Measurements from ENCODE around the gene AFF3.

Gene AFF3

GRCh38 chr2:100070078-100070477, 72.3 kb downstream of the AFF3 start:
- no peak for DNase-seq

- no peak for DNase-seq
Measured at GRCh38 chr2:100068395-100068794, 74.0 kb downstream of the AFF3 start.

DNA sequence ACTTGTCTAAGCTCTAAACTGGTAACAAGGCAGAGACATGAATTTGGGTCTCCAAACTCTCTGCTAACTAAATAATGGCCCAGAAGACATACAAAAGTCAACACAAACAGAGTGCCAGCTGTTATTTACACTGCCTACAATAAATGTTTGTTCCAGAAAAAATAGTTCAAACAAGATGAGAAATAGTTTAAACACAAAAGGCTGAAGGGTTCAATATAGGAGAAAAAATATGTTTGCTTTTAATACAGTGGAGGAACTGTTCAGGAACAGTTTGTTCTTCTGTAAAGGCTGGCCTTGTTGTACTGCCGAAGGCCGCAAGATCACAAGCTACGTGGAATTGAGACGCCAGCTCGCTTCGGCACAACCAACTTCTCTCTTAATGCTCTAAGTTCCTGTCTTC, 74.6 kb downstream of the AFF3 start:
- DNase-seq = no peak

GRCh38 chr2:100066856-100067255, 75.5 kb downstream of the AFF3 start:
- DNase-seq = no peak

DNA sequence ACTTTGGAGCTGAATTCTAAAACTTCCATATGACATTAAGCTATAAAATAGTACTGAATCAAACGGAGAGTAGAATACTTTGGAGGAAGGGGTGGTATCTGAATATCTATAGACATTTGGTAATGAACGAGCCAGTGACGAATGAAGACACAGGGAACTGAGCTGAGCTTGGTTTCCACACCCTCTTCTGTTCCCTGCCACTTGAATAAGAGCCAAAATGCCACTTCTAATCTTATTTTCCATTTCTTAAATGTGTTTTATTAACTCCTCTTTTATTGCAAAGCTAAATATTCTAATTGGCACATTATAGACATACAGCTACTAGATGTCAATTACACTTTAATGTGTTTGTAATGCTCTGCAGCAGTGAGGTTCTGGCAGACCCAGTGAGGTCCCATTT, 76.1 kb downstream of the AFF3 start:
- DNase-seq = no peak

DNA sequence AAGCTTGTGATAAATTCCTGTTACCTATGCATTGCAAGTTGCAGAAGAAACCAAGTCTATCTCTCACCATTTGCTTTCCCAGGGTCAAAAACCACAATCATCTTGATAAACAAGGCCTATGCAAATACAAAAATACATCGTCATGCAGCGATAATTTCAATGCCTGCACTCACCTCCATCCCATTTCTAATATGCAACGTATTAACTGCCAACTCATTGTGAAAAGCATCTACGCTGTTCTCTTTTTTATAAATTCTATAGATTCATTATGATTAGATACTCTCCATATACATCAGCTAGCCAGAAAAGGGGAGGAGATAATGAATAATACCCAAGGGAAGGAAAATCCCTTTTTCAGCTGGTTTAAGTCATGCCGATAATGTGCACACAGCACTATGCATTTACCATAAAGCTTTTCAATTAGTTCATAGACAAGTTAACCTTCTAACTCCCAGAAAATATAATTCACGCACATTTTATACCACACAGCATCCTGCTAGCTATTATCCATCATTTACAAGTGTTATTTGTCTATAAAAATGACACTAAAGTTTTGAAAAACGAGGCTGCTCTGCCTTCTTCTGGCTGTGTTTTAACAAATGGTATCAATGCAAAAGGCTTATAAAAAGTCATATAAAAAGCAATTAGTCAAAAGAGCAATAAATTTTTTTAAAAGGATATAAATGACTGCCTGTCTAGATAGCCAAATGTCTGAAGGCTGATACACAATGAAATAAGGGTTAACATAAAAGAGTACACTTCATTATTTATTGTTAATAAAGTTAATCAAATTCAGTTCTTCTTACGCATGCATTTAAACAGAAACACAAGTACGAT, 77.6 kb downstream of the AFF3 start:
- no peak for DNase-seq

DNA sequence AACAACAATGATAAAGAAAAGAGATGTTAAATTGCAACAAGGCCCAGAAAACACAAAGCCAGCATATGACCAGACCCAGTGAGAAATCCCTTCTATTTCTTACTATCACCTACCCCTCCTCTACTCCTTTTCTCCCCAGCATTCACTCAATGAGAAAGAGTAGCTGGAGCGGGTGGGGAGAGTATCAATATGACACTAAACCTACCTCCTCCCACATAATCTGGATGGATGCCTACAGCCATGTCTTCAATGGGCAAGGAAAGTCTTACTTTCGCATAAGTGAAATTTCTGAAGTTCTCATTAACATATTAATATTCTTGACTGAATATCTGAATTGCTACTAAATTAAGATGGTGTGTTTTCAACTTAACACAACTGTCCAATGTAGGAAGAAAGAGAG, 78.2 kb downstream of the AFF3 start:
- DNase-seq = no peak

DNA sequence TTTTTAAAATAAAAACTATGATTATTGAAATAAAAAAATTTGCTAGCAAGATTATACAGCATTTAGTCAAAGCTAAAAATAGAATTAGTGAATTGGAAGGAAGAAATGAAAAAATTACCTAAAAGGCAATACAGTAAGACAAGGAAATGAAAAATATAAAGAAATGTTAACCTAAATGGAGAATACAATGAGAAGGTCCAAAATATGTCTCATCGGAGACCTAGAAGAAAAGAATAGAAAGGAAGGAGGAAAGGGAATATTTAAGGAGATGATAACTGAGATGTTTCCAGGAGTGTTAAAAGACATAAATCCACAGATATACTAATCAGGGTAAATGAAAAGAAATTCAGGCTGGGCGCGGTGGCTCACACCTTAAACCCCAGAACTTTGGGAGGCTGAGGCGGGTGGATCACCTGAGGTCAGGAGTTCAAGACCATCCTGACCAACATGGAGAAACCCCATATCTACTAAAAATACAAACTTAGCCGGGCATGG, 78.9 kb downstream of the AFF3 start:
- DNase-seq = no peak

DNA sequence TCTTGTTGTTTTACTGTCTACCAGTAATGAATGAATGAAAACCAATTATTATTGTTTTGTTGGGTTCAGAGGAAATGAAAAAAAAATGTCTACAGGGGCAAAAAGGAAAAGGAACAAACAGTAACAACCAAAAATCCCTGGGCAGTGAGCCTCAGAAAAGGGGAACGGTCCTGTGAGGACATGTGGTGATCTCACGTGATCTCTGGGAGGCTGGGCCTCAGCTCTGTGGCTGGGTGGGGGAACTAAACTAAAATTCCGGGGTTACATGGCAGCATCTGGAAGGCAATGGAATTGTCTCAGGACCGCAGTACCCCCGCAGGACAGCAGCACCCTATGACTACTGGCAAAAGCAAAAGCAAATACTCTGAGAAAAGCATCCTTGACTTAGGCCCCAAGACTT, 80.1 kb downstream of the AFF3 start:
- DNase-seq = no peak

DNA sequence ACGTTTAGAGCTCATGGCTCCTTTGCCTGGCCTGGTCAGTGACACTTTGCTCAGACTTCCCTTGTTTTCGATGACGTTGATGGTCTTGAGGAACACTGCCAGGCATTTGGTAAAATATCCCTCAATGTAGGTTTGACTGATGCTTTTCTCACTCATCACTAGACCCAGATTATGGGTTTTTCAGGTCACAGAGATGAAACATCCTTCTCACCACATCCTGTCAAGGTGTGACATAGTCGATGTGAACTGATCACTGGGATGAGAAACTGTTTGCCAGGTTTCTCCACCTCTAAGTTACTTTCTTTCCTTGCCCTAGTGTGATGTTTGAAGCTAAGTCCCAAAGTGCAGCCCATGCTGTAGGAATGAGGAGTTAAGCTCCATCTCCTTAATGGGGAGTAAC, 81.5 kb downstream of the AFF3 start:
- no peak for DNase-seq

GRCh38 chr2:100059638-100060037, 82.8 kb downstream of the AFF3 start:
- no peak for DNase-seq

GRCh38 chr2:100057901-100058261, 84.5 kb downstream of the AFF3 start:
- DNase-seq = no peak

GRCh38 chr2:100054426-100054825, 88.0 kb downstream of the AFF3 start:
- DNase-seq = no peak

- DNase-seq = no peak
Measured at GRCh38 chr2:100053087-100053885, 89.1 kb downstream of the AFF3 start.

DNA sequence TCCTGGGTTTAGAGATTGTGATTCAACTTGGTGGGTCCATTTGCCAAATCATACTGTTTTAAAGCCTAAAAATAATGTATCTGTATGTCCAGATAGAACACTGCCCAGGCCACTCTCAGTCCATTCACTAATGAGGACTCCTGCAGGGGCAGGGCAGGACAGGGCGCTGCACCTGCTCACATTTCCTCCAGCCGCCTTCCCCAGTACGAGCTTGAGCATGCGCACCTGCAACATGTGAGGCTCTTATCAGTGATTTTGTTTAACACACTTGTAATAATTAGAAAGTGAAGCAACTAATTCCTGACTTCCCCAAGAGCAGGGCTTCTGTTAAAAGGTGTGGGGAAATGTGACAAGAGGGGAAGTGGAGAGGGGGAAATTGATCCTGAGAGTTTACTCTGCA, 89.7 kb downstream of the AFF3 start:
- DNase-seq = no peak

- DNase-seq = no peak
Measured at GRCh38 chr2:100051253-100051652, 91.1 kb downstream of the AFF3 start.

GRCh38 chr2:100050685-100051084, 91.7 kb downstream of the AFF3 start:
- no peak for DNase-seq

DNA sequence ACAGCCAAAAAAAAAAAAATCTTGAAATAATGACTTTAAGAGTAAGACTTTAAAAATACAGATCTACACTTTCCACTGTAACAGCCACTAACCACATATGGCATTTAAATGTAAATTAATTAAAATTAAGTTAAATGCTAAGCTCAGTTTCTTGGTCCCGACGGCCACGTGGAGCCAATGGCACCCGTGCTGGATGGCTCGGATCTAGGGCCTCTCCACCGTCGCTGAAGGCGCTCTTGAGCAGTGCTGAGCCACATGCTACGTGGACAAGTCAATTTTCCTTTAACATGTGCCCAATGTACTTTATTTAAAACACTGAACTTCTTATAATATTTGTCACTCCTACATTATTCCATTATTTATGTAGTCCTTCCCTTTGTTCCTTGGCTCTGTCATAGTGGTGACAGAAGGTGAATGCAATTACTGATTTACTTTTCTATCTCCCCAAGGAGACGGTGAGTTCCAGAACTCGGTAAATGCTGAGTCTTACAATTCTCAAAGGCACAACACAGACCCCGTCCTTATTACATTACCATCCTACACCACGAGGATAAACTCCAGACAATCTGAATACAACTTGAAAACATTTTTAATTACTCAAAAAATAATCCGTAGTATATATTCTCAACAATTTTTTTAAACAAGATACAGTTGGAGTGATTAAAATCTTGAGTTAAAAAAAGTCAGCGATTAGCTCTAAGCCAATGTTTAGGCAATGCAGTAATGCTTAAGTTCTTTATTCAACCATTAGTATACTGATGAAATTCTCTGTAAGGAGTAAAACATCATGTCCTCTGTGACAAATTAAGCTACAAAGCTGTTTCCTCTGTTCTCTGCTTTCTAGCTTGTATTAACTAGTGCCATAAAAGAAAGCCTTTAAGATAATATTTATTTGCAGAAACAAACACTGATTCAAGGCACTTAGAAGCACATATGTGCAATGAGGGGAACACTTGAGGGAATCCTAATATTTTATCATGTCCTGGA, 95.1 kb downstream of the AFF3 start:
- DNase-seq = no peak

GRCh38 chr2:100045000-100045399, 97.4 kb downstream of the AFF3 start:
- DNase-seq = no peak

- no peak for DNase-seq
Measured at GRCh38 chr2:100043891-100044255, 98.5 kb downstream of the AFF3 start.

DNA sequence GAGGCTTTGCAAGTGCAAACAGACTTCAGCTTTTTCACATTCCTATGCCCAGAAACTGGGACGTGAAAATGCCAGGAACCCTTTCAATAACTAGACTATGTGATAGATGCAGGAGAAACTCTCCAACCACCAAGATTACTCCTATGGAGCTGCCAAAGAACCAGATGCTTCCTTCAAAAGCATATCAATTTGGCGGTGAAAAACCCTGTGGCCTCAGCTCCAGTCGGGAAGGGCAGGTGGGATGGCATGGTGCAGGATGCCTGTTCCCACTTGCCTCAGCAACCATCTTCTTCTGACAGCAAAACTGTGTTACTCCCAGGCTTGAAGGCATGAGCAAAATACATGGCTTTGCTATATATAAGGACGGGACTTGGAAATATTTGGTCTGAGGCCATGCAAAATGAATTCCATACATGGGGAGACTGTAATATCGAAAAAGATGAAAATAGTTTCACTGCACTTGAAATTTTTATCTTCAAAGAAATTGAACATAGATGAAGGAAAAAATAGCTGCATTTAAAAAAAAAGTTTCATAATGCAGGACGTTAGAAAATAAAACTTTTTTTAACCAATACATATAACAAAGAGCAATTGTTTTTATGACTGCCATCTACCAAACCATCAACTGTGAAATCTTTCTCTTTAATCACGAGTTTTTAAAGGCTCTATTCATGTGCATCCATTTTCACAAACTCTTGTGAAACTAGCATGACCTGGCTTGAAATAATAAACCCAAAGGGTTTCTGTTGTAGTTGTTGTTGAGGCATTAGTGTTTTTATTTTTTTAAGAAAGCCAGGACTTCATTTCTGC, 99.1 kb downstream of the AFF3 start:
- no peak for DNase-seq

DNA sequence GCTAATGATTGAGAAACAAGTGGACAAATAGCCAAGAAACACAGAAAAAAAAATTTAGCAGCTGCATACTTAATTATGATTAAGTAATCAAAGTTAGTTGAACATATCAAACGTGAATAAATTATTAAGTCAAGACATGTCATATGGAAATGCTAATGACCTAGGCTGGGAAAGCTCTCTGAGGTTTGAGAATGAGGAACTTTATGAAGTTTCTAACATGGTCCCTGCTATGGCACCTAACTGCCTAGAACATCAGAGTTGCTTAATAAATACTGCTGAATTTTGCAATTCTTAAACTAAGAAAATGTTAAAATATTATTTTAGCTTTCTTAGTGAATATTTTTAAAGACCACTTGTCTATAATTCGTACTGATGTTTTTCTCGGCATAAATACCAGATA, 99.8 kb downstream of the AFF3 start:
- DNase-seq = no peak
